ENCODE results near the gene BLID.

DNA sequence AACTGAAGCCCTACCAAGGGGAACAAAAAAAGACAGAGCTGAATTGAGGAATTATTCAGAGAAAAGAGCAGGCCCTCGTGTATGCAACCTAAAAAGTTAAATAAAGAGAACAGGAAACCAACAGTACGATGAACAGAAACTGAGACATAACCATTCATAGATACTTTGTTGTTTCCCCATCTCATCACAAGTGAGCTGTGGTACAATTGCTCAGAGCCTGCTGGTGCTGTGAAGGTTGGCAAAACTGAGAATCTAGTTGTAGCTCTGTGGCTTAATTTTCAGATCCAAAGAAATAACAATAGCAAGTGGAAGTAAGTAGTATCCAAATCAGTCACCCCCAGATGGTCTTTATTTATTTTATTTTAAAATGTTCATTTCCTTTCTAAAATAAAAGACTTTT is 37.7 kb upstream of the BLID start:
- TF ChIP-seq, protein P1, sequence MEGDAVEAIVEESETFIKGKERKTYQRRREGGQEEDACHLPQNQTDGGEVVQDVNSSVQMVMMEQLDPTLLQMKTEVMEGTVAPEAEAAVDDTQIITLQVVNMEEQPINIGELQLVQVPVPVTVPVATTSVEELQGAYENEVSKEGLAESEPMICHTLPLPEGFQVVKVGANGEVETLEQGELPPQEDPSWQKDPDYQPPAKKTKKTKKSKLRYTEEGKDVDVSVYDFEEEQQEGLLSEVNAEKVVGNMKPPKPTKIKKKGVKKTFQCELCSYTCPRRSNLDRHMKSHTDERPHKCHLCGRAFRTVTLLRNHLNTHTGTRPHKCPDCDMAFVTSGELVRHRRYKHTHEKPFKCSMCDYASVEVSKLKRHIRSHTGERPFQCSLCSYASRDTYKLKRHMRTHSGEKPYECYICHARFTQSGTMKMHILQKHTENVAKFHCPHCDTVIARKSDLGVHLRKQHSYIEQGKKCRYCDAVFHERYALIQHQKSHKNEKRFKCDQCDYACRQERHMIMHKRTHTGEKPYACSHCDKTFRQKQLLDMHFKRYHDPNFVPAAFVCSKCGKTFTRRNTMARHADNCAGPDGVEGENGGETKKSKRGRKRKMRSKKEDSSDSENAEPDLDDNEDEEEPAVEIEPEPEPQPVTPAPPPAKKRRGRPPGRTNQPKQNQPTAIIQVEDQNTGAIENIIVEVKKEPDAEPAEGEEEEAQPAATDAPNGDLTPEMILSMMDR (IDR thresholded peaks at IDR 0.05): no peak
- TF ChIP-seq, protein P2, sequence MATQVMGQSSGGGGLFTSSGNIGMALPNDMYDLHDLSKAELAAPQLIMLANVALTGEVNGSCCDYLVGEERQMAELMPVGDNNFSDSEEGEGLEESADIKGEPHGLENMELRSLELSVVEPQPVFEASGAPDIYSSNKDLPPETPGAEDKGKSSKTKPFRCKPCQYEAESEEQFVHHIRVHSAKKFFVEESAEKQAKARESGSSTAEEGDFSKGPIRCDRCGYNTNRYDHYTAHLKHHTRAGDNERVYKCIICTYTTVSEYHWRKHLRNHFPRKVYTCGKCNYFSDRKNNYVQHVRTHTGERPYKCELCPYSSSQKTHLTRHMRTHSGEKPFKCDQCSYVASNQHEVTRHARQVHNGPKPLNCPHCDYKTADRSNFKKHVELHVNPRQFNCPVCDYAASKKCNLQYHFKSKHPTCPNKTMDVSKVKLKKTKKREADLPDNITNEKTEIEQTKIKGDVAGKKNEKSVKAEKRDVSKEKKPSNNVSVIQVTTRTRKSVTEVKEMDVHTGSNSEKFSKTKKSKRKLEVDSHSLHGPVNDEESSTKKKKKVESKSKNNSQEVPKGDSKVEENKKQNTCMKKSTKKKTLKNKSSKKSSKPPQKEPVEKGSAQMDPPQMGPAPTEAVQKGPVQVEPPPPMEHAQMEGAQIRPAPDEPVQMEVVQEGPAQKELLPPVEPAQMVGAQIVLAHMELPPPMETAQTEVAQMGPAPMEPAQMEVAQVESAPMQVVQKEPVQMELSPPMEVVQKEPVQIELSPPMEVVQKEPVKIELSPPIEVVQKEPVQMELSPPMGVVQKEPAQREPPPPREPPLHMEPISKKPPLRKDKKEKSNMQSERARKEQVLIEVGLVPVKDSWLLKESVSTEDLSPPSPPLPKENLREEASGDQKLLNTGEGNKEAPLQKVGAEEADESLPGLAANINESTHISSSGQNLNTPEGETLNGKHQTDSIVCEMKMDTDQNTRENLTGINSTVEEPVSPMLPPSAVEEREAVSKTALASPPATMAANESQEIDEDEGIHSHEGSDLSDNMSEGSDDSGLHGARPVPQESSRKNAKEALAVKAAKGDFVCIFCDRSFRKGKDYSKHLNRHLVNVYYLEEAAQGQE (IDR thresholded peaks at IDR 0.05; ENCODE audit: insufficient read depth in 1 of 2, low read depth in 2 of 2, low read length in 1 of 2): no peak

All from Panc1 (cell line).